T47D (cell line): ENCODE results near the gene LRRC32.

Experiments
- DNase-seq, 2 experiments: peaks; one replicate each; pipeline versions ENCODE4 v3.0.0 to v3.0.0-alpha.2; 2011 to 2012; ENCODE audit warnings: low read depth in 1 of 2, low spot score in 1 of 2
- JUND ChIP-seq: IDR thresholded peaks from 2 replicates; pipeline ENCODE4 v1.6.1; 2012; ENCODE audit warnings: low read depth
- in situ Hi-C: cut with HindIII; loops from 2 replicates; pipeline ENCODE4 v1.10.0; 2016; ENCODE audit warnings: low sequenced_read_pairs, low pct_unique_long_range_greater_than_20kb

Gene LRRC32

DNA sequence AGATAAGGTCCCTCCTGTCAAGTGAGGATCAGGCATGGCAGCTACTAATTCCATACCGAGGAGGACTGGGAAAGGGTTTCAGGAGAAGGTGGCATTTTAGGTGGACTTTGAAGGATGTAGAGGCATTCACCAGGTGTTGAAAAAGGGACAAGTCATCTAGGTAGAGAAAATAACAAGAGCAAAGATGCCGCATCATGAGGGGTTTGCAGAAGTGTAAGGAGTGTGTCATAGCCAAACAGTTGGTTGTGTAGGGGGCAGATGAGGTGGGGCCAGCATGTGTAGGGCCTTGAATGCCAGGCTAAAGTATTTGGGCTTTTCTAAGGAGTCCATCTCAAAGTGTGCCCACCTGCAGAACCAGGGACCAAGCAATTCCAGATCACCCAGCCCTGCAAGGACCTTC is 11.6 kb upstream of the LRRC32 start:
- in situ Hi-C loops, result no loop called here

DNA sequence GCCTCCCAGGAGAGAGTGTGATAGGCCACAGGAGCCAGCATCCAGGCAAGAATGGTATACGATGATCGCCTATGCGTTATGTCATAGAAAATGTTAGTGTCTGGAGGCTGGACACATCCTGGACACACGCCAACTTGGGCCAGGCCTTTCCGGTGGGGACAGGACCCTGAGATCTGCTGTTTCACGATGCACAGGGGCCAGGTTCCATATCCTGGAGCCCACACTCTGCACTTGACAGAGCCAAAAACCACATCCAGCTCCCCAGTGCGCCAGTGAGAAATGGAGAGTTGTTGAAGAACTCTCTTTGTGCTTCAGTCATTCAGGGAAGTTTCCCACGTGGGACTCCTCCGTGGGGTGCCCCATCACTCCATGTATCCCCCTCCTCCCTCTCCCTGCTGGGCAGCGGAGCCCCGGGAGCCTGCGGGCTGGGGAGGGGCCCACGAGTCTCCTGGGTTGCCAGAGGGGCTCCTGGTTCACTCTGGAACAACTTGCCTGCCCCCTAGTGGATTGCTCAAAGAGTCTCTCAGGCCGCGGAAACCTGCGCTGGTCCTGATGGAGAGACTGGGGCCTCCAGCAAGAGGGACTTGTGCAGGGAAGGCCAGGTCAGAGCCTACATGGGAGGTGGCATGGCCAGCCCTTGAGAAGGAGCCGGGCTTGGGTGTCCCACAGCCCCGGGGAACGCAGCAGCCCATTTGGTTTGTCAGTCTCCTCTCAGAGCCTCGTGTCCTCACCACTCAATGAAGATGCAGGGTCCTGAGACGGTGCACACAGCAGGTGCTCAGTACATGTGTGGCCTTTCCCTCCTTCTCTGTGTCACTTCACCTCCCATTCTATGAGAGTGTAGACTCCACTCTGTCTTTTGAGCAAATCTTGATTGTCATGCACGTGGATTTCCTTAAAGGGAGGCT is 10.2 kb upstream of the LRRC32 start:
- DNase-seq, result peak; percentile 75 to 86
- in situ Hi-C loops, result no loop called here

More for the DNA sequence above, 11.6 kb upstream of the LRRC32 start:
- TF ChIP-seq JUND, result no peak
- DNase-seq, result no peak

GRCh38 chr11:76678321-76678720 is 7.8 kb upstream of the LRRC32 start:
- no peak for DNase-seq
- in situ Hi-C loops, result no loop called here
- no peak for TF ChIP-seq JUND

More for the DNA sequence above, 10.2 kb upstream of the LRRC32 start:
- no peak for TF ChIP-seq JUND

- no peak for DNase-seq
- no peak for TF ChIP-seq JUND
- in situ Hi-C loops, result no loop called here
These were observed 6.9 kb upstream of the LRRC32 start for GRCh38 chr11:76677458-76677765.

- DNase-seq, result no peak
- in situ Hi-C loops, result no loop called here
- no peak for TF ChIP-seq JUND
These were observed 6.3 kb upstream of the LRRC32 start for GRCh38 chr11:76676636-76677457.

DNA sequence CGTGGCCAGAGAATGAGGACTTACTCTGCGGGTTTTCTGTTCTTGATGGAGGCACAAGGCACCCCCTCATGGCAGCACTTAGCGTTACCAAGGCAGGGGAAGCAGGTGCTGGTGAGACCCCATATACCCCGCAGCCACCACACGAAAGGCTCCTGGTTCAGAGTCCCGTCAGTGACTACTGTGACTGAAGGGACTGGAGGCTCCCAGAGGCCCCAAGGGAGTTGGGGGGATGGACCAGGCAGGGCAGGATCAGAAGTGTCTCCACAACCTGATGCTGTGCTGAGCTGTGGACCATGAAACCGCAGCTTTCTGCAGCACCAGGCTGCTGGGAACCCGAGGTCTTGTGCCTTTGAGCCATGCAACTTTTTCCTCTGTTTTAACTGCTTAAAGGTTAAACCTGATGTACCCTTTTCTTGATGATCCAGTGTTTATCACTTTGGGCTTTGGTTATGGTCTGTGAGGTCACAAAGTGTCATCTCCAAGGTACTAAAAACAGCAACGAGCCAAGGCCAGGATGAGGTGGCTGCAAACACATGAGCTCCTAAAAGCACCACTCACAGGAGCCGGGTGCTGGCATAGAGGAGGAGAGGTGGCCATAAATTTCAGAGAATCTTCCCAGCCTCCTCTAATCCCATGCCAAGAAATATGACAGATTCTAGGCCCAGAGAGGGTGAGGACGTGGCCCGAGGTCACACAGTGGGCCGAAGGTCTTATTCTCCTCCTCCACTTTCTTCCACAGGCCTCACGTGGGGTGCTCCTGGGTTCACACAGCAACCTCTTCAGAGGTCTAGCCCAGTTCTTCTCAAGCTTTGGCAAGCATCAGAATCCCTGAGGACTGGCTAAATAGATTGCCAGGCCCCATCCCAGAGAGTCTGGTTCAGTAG is 4.2 kb upstream of the LRRC32 start:
- in situ Hi-C loops, result no loop called here
- DNase-seq, result no peak
- TF ChIP-seq JUND, result no peak

DNA sequence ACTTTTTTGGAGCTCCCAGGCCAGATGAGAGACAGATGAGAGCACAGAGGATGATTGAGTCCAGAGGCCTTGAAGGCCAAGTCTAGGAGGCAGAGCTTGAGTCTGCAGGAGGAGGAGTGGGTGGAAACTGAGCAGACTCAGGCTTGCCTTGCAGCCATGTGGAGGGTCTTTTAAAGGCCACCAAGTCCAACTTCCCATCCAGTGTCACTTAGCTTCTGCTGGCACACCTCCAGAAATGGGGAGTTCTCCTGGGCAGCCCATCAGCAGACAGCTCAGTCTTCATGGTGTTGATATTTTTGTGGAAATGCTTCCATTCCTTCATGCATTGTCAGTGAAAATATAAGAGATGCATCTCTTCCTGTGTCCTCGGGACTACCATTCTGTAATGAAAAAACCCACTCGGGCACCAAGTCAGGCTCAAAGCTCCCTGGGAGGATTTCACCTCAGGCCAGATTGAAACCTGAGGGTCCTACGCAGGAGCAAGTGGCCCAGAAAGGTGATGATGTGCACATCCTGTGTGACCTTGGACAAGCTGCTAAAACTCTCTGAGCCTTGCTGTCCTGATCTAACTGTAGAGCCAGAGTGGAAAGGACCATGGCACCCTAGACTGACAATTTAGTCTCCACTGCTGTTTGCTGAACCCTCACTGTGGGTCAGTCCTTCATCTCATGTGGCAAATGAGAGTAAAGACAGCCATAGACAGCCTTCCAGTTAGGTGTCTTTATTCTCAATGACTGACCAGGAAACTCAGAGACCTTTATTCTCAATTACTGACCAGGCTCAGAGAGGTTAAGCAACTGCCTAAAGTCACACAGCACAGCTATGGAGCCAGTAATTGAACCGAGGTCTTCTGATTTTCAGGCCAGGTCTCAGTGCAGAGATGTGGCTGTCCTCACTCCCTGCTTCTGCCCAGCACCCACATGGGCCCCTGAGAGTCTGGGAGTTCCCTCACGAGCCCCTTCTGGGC is 2.9 kb upstream of the LRRC32 start:
- no peak for TF ChIP-seq JUND
- no peak for DNase-seq
- in situ Hi-C loops, result no loop called here

DNA sequence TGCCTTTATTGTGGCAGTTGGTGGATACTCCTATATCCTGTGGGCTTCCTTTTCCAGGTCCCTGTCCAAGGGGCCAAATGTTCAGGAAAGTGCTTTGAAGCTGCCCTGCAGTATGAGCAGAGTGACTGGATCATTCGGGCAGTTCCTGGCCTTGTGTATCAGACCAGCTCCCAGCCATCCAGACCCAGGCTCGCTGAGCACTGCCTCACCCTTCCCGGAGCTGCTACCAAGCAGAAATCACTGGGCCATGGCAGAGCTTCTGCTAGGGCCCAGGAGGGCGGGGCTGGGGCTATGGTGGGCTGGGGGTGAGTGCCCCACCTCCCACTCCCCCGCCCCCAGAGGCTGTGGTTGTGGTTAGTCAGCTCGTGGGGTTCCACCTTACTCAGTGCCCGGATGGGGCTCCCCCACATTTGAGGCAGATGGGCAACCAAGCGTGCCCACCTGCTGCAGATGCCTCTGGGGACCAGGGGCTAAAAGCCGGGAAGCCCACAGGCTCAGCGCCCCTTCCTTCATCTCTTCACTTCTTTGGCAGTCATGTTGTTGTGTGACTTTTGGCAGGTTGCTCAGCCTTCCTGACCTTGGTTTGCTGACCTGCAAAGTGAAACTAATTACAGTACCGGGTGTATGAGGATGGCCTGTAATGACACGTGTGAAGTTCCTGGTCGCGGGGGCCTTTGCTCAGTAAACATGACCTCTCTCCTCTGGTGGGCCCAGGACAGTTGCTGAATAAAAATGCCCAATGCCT is 2.1 kb upstream of the LRRC32 start:
- in situ Hi-C loops, result no loop called here
- no peak for TF ChIP-seq JUND
- DNase-seq, result no peak

DNA sequence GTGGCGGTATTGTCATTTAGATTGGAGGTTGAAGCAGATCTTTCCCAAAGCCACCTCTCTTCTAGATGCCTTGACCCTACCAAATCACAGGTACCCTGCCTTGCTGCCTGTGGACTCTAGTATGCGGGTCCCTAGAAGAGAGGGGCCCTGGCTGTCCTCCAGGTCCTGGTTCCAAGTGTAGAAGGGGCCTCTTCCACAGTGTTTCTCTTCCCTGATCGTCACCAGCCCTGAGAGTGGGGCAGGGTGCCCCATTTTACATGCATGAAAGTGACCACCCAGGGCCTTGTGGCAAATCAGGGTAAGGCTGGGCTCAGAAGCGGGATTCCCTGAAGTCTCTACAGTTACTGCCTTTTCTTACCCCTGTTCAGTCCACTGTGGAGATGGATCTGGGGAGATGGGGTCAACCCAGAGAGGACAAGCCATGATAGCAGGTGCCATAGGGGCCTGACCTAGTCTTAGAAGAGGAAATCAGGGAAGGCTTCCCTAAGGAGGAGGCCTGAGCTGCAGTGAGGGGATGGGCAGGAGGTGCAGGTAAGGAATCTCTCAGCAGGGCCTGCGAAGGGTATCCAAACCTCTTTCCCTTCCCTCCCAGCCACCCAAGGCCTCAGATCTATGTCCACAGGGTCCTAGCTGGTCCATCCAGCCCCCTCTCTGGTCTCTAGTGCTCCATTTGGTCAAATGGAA is 1.2 kb upstream of the LRRC32 start:
- no peak for TF ChIP-seq JUND
- no peak for DNase-seq
- in situ Hi-C loops, result no loop called here

DNA sequence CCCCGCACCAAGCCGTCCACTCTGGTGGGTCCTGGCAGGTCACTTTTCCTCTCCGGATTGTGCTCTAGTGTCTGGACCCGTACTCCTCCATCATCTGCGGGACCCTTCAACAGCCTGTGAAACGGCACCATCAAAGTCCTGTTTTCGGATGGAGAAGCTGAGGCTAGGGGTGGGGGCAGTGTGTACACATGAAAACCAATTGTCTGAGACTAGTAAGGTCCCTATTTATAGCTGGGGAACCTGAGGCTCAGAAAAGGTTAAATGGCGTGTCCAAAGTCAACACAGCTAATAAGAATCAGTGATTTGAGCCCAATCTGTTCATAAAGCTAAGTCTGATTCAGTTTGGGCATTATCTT is 668 bp upstream of the LRRC32 start:
- in situ Hi-C loops, result no loop called here

More for the DNA sequence above, 668 bp upstream of the LRRC32 start:
- no peak for TF ChIP-seq JUND
- no peak for DNase-seq
